ENCODE results near the gene HIVEP3.

The HIVEP3 gene

DNA sequence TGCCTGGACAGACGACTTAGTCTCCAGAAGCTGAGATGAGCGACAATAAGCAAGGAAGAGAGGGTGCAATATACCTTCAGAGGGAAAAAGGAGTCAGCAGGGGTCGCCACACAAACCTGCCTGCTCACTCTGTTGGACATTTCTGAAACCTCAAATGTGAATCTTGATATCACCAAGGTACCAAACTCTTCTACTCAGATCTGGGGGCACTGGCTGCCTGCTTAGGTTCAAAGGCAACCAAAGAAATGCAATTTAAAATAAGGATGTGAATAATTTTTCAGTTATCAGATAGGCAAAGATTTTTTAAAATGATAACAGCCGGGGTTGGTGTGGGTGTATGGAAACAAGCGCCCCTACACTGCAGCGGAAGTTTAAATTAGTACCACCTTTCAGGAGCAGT is 164.2 kb downstream of the HIVEP3 start:
- DNase-seq (ENCODE audit: low spot score), result no peak

DNA sequence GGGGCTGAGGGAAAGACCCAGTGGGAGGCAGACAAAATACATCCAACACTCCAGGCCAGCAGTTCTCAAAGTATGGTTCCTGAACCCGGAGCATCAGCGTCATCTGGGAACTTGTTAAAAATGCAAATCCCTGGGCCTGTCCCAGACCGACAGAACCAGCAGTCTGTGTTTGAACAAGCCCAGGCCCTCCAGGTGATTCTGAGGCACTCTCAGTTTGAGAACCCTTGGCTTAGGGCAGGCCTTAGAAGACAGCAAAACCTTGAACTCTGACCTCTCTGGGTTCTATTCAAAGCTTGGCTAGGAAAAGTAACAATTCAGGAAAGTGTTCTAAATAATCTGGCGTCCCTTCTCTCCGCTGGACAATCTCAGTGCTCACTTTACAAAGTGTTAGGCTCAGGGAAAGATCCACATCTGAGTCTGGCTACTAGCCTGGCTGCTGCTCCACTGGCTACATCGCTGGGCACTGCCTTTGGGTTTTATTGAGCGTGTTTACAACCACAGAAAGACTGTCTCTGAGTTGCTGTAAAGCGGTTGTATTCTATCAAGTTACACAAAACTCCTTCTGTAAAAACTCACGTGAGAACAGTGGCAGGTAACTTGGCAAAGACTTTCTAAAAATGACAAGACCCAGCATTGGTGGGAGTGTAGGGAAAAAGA is 166.1 kb downstream of the HIVEP3 start:
- no peak for DNase-seq (ENCODE audit: low spot score)

DNA sequence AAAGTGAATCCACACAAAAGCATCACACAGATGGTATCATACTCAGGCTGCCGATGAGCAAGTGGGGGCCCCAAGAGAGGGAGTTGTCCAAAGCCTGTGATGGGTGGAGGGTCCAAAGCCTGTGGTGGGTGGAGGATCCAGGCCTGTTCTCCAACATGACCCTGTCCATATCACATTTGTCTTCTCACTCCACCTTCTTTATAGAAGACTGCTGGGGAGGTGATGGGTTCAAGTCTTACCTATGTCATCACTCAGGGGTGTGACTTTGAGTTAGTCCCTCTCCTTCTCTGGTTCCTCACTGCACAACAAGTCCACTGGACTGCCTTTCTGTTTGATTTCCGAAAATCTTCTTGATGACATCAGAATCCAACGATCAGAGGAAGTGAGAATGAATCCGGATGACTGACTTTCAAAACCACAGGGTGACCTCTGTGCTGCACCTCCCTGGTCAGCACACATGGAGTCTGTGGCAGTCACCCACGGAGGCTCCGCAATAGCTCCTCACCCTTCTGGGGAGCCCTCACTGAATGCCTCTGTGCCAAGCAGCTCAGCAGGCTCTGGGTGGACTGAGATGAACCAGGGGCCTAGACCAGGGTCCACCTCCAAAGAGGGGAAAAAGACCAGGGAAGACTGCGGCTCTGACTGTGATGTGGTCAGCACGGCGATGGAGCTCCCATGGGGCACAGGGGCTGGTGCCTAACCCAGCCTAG is 166.8 kb downstream of the HIVEP3 start:
- DNase-seq (ENCODE audit: low spot score), result no peak

DNA sequence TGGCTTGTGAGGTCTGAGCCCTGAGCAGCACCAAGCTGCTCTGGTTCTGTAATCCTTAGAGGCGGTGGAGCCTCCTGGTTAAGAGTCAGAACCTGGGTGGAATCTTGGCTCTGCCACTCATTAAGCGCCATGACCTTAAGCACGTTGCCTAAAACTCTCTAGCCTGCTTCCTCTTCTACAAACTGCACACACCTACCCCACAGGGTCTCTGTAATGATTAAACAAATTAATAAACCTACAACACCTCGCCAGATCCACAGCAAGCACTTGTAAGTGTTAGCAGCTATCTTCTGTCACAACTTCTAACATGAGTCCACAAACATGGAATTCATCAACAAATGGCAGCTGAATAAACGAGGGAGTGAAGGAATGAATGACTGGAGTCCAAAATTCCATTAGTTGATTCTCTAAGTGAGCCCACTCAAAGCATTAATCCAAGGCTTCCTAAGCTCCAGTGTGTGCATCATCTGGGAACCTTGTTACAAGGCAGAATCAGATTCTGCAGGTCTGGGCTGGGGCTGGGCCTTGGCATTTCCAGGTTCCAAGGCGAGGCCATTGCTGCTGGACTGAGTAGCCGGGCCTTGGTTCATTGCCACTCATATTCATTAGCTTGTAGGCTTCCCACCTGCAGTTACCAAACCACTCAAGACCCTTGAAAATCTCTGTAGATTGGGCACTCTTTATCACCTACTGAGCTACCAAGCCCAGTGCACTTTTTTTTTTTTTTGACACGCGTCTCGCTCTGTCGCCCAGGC is 168.6 kb downstream of the HIVEP3 start:
- no peak for DNase-seq (ENCODE audit: low spot score)

DNA sequence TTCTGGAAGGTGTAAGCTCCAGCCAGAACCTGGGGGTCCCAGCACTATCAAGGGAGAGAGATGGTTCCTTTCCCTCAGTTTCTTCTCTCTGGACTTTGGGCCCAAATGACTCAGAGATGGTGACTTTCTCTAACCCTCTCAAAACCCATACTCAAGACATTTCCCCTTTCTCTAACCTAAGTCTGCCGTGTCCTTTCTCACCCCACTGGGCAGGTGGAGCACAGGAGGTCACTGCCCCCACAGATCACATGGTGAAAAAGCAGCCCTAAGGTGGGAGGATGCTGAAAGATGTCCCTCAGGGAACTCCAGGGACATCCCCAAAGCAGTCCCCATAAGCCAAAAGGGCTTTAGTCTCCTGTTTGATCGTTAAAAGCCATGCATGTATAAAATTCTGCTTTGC is 173.7 kb downstream of the HIVEP3 start:
- no peak for DNase-seq (ENCODE audit: low spot score)

DNA sequence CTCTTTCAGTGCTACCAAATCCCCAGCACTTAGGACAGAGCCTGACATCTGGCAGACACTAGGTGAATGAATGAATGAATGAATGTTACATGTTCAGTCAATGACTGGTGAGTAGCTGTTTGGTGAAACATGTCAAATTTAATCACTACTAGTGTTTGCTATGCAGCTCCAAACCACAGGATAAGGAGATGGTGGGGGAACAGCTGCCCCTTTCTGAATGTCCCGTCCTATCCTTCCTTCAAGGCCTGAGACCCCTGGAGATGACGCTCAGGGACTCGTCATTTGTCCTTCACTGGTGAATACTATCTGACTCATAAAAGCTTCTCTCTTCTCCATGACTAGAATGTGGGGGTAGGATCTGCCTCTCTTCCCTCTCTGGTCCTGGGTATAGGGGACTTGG is 175.4 kb downstream of the HIVEP3 start:
- no peak for DNase-seq (ENCODE audit: low spot score)

DNA sequence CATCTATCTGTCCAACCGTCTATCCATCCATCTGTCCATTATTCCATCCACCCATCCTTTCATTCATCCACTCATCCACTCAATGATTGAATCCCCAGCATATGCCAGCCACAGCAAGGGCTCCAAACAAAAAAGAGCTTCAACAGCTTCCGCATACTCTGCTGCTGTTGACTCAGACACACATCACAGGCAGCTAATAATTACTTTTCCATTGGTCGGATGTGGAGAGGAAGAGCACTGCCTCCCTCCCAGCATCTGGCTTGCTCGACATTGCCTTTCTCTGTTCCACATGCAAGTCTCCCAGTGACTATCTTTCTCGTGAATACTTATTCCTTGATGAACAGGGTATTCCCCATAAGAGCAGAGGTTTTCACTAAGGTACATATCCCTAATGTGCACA is 176.5 kb downstream of the HIVEP3 start:
- no peak for DNase-seq (ENCODE audit: low spot score)

DNA sequence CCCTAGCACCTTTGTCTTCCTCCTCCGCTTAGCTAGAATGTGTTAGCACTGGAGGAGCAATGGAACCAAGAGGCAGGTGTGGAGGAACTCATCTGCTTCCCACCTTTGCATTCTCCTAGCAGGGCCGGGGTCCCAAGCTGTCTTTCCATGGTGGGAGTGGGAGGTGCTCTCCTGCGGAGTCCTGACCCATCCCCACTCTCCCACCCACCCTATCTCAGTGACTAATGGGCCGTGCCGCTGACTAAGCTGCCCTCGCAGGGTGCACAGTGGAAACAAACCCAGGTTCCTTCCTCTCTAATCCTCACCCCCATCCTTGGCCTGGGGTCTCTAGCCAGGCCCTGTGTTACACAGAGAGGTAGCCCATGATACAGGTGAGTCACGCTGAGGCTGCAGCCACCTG is 177.5 kb downstream of the HIVEP3 start:
- DNase-seq (ENCODE audit: low spot score), result no peak

DNA sequence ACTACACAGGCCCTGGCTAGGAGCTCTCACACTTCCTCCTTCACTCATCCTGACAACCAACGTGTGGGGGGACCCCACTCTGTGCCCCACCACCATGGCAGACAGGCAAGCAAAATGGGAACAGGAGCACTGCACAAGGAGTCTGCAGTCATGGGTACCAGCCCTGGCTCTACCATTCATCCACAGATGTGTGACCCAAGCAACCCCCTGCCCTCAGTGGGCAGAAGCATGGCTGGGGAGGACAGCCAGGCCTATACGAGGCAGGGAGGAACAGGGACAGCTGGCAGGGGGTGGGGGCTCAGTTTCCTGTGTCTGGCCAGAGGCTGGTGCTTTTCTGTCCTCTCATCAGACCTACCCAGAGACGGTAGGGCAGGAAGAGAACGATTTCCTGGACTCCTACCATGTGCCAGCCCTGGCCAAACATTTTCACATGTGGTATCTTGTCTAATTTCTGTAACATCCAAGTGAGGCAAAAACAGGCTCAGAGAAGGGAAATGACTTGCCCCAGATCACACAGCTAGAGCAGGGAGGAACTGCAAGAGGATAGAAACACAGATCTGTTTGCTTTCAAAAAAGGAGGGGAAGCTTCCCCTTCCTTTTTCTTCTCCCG is 178.0 kb downstream of the HIVEP3 start:
- DNase-seq (ENCODE audit: low spot score), result no peak

DNA sequence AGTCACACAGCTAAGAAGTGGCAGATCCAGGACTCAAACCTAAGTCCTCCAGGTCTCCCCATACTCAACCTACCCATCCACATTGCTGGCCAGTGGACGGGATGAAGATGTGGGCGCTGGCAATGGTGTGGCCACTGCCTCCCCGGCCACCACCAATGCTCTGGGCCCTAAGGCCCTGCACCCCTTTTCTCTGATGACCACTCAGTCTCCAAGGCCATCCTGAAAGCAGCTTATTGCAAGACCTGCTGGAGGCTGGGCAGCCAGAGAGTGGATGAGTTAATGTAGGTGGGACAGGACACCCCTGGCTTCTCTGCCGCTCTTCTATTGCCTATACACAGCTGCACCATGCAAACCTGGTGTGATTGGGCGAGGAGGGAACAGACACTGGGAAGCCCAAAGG is 178.7 kb downstream of the HIVEP3 start:
- no peak for DNase-seq (ENCODE audit: low spot score)

DNA sequence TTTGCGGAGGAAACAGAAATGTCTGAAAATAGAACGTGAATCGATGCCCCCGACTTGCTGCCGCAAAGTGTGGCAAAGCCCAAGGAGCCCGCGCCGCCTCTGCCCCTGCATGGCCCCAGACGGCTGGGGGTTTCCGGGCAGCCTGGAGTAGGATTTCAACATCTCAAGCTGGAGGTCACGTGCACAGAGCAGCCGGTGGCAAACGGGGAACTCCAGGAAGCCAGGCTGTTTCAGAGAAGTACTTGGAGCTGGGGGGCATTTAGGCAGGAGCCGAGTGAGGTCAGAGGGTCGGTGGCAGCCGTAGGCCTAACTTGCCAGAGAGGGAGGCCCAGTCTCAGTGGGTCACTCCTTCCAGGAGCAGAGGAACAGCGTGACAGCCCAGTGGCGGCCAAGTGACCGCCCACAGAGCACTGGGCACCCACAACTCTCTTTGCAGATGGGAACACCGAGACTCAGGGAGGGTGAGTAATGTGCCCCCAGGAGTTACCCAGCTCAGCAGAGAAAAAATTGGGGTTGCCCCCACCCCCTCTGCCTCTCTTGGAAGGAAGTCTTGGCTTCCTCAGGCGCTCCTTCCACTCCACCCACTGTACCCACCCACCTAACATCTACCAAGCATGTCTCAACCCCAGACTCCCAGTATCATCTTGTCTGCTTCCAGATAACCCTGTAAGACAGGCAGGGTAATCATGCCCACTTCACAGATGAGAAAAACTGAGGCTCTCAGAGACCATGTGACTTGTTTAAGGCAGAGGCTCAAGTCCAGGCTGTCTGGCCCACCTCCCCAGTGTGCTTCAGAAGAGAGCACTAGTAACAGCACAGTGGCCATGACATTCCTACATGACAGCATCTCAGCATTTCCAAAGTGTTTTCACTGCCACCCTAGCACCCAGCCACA is 179.4 kb downstream of the HIVEP3 start:
- DNase-seq (ENCODE audit: low spot score), result peak; percentile 26

DNA sequence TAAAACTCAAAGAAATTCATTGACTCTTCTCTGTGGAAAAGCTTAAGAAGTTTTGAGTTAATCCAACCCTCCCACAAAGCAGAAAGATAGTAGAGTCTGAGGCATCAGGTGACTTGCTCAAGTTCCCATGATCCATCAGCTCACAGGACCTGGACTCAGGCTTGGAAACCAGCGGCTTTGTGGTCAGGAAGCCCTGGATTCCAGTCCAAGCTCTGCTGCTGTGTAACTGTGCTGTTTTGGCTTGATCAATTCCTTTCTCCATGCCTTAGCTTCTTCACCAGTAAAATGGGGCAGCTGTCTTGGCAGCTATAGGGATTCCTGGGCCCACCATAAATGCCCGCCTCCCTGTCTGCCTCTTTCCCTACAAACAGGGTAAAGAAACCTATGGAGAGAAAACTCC is 180.2 kb downstream of the HIVEP3 start:
- no peak for DNase-seq (ENCODE audit: low spot score)

DNA sequence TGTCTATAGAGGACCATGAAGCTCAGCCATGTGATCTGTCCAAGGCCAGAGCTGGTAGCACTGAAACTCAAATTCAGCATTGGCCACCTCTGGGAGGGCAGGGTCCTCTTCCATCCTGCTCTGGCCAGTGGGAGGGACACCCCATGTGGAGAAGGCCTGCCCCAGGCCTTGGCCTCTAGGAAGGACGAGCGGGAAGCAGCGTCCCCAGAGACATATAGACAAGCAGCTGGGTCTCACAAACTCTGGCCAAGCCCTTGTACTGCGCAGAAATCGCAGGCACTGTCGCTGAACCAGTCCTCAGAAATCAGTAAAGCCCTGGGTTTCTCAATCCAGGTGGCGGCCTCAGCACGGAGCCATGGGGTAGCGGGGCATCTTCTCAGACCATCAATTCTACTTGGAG is 180.7 kb downstream of the HIVEP3 start:
- no peak for DNase-seq (ENCODE audit: low spot score)

DNA sequence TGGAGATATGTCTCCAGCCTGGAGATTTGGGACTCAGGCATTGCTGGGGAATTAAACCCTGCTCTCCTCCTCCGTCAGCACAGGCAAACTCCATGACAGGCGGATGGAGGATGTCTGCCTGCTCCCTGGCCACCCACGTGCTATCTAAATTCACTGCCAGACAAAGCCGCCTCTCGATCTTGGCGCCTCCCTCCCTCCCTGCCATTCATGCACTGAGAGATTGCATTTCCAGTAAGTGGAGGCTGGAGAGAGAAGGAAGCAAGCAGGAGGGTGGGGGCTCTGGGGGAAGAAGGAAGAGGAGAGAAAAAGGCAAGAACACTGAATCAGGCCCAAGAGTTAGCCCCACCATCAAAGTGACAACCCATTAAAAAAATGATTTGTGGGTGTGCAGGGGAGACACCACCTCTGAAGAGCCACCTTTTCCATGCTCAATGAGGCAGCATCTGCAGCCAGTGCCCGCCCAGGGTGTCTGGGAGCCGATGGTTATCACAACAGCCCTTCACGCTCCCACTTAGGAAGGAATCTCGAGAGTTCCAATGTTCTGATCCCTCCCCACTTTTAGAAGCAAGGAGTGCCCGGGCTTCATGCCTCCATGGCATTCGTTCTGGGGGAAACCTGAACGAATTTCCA is 183.0 kb downstream of the HIVEP3 start:
- no peak for DNase-seq (ENCODE audit: low spot score)

DNA sequence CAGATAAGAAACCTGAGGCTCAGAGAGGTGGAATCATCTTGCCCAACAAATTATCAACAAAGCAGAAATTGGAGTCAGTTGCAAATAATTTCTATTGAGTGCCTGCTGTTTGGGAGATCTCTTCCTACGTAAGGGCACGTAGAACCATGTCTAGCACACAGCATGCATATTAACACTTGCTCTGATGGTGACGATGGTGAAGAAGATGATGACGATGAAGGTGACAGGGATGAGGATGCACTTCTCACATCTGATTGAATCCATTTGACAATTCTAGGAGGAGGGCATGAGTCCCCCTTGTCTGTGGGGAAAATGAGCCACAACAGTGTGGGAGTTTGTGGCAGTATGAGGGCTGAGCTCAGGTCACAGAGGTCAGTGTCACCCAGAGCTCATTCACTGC is 183.6 kb downstream of the HIVEP3 start:
- DNase-seq (ENCODE audit: low spot score), result no peak

DNA sequence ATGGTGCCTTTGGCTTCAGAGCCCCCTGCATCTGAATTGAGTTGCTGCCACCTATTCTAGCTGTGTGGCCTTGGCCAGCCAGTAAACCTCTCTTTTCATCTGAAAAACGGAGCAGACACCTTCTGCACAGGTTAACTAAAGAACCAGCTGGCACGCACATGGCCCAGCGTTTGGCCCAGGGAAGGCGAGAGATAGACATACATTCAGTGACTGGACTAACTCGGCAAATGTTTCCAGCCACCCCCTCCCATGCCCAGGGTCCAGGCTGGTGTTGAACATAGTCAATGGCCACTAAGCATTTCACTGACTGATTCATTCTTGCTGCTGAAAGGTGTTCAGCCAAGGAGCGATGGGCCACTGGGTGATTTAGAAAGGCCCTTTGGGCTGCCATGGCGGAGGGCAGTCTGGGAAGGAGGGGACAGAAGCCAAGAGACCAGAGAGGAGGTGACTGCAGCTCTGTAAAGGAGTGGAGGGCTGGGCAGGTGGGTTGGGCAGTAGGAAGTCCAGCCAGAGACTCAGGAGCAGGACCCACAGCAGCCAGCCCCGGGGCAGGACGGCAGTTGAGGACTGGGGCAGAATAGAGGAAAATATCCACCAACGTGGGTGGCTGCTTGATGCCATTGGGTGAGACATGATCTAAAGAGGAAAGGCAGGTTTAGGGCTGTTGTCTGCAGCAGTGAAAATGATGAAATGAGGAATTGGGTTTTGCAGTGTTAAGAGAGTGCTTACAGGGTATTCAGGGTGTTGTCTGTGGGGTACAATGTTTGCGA is 184.3 kb downstream of the HIVEP3 start:
- DNase-seq (ENCODE audit: low spot score), result no peak

DNA sequence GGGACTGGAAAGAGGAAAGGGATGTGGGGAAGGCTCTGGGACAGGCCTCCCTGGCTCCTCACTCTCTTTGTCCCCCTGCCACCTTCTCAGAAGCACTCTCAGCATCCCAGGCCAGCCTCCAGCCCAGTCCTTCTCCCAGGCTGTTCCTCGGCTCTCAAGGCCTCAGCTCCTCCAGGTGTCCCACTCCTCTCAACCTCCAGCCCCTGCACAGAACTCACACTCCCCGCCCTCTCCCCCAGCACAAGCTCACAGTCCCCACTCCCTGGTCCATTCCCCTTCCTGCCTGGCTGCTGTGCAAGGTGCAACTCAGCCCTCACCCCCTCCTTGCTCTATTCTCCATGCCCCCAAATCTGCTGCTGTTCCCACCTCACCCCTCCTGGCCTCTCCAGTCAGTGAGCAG is 185.0 kb downstream of the HIVEP3 start:
- no peak for DNase-seq (ENCODE audit: low spot score)

DNA sequence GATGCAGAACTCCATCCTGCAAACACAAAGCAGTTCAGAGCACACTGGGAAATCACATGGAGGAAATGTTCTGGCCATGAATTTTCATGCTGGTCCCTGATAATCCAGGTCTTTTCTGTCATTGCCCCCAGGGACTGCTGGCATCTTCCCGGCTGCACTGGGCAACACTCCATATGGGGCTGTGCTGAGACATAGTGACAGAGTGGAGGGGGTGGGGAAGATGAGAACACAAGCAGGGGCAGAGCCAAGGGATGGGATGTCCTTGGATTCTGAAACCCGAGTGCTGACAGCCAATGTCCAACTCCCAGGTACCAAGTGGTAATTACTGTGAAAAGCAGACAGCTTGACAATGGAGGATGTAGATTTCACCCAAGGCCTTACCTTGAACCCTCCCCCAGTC is 185.7 kb downstream of the HIVEP3 start:
- no peak for DNase-seq (ENCODE audit: low spot score)

DNA sequence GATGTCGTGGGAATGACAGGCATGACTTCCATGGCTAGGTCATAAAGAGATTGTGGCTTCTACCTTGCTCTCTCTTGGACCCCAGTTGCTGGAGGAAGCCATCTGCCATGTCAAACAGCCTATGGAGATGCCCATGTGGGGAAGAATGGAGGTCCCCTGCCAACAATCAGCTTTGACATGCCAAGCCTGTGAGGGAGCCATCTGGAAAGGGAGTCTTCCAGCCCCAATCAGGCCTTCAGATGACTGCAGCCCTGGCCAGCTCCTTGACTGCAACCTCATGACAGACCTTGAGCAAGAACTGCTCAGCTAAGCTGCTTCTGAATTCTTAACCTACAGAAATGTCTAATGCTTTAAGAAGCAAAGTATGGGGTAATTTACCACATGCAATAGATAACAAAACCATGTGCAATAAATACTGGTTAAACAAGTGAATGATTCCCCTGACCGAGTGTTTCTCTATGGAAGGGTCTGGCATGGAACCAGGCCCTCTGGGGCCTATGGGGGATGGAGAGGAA is 187.1 kb downstream of the HIVEP3 start:
- DNase-seq (ENCODE audit: low spot score), result no peak

DNA sequence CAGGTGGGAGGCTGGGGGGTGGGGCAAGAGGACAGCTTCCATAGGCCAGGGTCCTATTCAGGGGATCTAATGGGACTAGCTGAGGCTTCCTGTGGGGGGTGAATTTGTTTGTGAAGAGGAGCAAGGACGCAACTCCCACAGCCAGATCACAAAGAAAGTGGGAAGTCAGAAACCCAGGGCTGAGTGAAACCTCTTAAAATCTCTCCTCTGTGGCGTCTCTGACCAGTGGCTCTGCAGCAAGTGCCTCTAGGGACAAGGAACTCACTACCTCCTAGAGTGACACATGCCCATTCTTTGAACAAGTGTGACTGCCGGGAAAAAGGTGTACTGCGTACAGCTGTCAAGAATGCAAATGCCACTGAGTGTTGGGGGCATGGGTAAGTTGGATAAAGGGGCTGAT is 187.9 kb downstream of the HIVEP3 start:
- no peak for DNase-seq (ENCODE audit: low spot score)
